GM08714 (cell line): Measurements from ENCODE around the gene LOXL3.

ENCODE experiments used
- H3K4me3 ChIP-seq: fragments of 200-500 bp; sonication (Bioruptor generic); 2 replicates; pipeline ENCODE4 v1.5.1; 2014; ENCODE audit warnings: mild to moderate bottlenecking, low read length, inconsistent platforms
- ZNF274 ChIP-seq: IDR thresholded peaks from 2 replicates; pipeline ENCODE4 v1.6.1; 2012; ENCODE audit warnings: mild to moderate bottlenecking, low read depth, low read length

The LOXL3 gene

DNA sequence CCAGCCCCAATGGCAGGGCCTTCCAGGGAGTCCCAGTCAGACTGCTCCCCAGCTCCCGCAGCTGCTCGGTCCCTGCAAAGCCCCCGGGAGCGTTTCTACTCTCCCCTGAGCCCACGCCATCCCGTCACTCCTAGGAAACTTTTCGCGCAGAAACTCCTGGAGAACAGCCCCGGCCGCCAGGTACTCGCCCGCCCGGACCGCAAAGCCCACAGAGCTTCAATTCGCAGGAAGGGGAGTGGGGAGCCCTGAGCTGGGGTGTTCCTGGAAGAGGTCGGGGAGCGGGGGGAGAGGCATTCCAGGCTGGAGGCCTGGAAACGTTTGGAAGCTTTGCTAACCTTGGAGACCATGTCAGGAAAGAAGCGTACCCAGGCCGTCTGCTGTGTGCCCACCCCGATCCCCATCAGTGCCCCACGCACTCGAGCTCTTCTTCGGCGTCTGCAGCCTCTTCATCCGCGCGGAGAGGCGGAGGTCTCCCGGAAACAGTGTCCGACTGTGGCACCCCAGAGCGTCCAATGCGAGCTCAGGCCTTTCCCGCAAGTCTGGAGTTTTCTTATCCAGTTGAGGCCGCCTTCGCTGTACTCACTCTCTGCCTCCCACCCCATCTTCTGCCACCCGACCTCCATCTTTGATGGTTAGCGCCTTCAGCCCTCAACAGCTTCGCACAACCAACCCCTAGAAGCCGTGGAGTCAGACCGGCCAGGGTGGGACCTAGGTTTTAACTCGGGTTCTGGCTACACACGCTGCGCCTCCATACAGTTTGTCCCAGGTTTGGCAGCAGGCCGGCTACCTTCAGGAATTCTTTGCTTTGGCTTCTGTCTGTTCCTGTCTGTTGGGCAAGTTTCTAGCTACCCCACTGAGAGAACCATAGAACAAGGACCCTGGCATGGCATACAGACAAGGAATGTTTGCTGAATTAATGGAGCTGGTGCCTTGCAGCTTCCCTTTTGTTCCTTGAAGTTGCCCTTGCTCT is 50.0 kb downstream of the LOXL3 start:
- TF ChIP-seq ZNF274 = no peak
- peak overlapping the region; percentile 60; the same call in 1 of the 2 replicates for H3K4me3 ChIP-seq

DNA sequence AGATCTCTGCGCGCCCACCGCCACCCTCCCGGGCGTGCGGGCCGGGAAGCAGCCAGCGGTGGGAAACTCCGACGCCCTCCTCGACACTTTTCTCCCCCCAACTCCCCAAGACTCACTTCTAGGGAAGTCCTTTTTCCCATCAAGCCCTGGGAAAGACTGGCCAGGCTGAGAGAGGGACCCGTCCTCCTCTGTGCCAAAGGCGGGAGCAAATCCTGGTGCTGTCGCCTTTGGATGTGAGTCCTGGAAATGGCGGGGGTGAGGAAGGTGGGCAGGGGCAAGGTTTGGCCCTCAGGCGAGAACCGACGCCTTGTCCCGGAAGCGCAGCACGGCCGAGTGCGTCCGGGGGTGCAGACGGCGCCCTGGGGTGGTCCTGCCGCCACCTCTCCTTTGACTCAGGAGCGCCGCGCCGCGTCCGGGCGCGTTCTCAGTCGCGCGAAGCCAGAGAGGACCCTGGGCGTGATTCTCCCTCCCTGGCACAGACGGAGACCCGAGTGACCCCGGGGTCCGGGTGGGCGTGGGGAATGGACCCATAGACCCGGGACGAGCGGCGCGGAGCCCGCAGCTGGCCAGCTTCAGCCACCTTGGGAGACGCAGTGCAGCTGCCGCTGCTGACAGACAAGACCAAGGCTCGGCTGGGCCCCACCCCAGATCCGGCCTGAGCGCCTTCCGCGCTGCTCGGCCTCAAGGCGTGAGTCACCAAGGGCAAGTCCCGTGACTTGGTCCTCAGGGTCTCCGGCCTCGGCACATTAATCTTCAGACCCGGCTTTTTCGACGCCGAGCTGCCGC is 50.8 kb downstream of the LOXL3 start:
- no peak for TF ChIP-seq ZNF274
- H3K4me3 ChIP-seq = peak overlapping the region; percentile 60; the same call in 1 of the 2 replicates

DNA sequence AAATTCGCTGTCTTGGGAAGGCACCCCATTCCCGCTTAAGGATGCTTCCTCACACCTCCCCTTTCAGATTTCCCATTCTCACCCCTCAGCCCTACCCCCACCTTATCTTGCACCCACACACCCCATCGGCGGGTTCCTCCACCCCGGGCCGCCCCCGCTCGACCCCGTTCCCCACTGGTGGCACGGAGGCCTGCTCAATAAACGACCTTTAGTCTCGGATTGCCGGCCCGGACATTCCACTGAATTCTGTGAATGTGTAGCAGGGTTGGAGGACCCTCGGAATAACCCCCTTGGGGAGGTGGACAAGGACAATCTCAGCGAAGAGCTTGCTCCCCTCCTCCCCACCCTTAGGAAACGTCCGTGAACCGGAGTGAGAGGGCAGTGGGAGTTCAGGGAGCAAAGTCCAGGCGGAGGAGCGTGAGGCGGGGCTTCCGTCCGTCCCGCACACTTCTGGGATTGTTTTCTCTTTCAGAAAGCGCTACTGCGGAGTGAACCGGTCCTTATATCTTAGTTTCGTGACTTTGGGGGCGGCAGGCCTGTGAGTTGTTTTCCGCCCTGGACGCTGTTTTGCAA is 51.5 kb downstream of the LOXL3 start:
- peak overlapping the region; percentile 60; the same call in 1 of the 2 replicates for H3K4me3 ChIP-seq
- TF ChIP-seq ZNF274 = no peak

DNA sequence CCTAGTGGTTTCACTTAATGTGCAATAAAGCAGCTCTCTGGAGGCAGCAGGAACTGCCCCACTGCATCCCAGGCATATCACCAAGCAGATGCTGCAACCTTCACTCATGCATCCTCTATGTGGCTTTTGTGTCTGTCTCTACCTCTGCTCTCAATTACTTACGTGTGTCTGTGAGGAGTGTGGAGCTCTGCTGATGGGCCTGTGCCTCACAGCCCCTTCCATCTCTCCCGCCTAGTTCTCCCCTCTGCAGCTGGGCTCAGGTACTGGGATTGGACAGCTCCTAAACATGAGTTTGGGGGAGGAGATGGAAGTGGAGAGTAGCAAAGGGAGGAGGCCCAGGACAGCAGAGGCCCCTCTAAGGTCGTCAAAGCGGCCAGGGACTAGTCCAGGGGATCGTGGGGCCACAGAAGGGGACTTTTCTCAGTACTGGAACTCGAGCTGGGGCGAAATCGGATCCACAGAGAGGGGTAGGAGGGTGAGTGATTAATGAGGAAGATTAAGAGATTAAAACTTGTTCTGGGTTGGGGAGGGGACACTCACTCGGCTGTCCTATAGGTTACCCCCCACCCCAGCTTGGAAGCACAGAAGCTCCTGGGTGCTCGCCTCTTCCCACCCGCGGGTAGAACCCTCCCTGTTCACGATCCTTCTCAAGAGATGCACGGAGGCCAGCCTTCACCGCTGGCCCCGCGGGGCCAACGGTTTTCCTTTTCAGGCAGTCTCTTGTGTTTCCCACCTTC is 52.2 kb downstream of the LOXL3 start:
- no peak for TF ChIP-seq ZNF274
- H3K4me3 ChIP-seq = no peak overlapping the region

DNA sequence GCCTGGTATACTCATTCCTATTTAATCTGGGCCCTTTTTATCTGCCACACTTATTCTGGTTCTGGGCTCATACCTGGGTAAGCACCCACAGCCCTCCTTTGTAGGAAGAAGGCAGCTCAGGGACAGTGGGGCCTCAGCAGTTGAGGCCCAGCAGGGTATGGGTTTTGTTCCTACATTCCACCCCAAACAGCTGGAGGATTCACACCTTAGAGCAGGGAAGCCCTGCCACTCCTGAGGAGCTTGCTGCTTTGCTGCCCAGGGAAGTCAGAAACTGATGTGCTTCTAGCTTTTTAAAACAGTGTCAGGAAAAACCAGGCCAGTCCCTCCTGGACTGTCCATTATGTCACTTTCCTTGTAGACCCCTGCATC is 53.2 kb downstream of the LOXL3 start:
- H3K4me3 ChIP-seq = no peak overlapping the region
- no peak for TF ChIP-seq ZNF274

DNA sequence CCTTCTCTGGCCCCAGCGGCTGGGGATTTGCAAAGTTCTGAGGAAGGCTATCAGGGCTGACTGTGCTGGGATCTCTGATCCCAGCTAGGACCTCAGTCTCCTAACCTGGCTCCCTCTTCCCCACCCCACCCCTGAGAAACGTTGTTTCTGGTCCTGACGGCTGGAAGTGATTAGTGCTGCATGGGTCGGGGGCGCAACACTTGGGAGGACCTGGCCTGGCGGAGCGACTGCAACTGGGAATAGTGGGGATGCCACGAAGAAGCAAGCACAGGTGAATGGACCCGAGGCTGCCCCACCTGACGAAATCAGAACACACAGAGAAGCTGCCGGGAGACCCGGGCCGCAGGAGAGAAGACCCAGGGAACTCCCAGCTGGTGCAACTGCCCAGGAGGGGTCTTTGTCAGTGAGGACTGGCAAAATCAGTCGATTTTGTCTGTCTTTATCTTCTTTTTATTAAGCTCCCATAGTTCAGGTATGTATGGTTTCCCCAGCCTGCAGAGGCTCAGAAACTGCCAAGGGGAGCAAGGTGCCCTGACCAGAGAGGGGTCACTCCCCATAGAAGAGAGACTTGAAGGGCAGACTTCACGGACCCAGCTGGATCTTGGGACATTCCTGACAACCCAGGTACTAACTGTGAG is 53.7 kb downstream of the LOXL3 start:
- no peak for TF ChIP-seq ZNF274
- no peak overlapping the region for H3K4me3 ChIP-seq

DNA sequence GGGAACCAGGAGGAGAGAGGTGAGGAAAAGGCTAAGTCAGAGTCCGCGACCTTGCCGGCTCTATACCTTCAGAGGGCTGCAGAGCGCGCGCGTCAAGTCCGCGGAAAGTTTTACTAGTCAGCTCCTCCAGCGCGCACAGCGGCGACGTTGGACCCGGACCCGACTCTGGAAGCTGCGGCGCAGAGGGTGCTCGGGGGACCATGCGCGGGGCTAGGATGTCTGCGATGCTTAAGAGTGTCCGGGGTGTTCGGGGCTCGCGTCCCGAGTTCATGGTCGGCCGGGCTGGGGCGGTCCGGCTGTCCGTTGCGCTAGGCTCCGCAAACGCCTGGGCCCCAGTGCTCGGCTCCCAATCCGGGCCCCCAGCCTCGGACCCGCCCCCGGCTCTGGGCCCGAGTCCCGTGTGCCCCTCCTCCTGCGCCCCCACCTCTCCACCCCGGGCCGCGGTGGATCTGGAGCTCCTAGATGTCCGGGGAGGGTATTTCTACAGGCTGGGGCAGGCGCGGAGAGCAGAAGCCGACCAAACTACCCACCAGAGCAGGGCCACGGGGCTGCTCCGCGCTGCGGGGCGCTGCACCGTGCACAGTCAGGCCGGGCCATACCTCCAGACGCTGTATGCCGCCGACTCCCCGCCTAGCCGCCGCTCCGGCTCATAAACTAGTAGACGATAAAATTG is 54.3 kb downstream of the LOXL3 start, which contains the start of gene LBX2:
TSS of gene LBX2 (minus strand) at position 337 of the 673 bp plus-strand sequence. CDS start at position 271, 66 bp downstream.
- TF ChIP-seq ZNF274 = no peak
- peak within 1 kb of the TSS; percentile 28; the same call in 1 of the 2 replicates for H3K4me3 ChIP-seq

DNA sequence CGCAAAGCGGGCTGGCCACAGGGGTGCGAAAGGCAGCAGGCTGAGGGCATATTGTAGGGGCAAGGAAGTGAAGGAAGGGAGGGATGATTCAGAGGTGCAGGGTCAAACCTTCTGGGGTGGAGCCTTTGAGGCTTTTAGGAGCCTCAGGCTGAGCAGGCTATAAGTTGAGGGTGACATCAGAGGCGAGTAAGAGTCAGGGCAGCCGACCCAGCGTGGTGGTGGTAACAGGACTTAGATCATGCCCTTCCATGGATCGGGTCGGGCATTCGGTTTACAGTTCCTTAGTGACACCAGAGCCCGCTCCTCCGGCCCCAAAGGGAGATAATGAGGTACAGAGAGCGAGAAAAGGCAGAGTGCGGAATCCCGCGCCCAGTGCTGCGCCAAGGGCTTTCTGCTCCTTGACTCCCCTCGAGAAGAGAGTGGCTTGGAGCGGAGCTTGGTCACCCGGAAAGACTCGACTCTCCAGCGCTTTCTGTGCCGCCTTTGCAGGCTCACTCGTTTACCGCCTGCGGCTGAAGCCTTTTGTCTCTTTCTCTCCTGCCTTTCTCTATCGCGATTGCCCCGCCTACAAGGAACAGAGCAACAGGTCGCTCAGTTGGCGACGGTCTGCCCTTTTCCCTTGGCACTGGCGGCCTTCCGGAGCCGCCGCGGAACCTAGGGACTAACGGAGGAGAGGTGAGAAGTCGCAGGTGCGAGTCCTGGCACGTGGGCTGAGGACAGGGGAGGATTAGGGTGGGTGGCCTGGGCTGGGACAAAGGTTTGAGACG is 55.1 kb downstream of the LOXL3 start:
- peak overlapping the region; percentile 28; the same call in 1 of the 2 replicates for H3K4me3 ChIP-seq
- no peak for TF ChIP-seq ZNF274

DNA sequence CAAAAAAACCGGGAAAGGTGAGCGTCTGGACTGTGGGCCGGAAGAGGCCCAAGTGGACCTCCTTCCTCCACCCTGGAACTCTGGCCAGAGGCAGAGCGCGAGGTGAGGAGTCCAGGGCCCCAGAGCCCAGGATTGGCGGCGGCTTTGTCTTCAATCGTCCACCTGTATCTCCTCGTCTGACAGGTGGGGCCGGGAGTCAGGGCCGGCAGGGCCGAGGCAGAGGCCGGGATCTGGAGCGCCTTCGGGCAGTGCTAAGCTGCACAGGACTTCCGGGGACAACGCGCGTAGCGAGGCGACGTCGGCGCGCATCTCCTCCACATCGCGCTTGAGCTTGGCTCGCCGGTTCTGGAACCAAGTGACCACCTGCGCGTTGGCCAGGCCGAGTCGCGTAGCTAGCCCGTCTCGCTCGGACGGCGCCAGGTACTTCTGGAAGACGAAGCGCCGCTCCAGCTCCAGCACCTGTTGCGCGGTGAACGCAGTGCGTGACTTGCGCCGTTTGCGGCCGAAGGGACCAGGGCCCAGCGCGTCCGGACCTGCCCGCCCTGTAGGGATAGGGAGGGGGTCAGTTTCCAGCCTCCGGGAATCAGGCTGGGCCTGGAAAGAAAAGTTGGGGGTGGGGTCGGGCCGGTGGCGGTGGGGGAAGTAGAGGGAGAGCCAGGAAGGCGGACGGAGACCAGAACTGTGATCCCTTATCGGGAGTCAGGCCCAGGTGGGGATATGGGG is 55.8 kb downstream of the LOXL3 start:
- no peak for TF ChIP-seq ZNF274
- H3K4me3 ChIP-seq = peak overlapping the region; percentile 28; the same call in 1 of the 2 replicates

DNA sequence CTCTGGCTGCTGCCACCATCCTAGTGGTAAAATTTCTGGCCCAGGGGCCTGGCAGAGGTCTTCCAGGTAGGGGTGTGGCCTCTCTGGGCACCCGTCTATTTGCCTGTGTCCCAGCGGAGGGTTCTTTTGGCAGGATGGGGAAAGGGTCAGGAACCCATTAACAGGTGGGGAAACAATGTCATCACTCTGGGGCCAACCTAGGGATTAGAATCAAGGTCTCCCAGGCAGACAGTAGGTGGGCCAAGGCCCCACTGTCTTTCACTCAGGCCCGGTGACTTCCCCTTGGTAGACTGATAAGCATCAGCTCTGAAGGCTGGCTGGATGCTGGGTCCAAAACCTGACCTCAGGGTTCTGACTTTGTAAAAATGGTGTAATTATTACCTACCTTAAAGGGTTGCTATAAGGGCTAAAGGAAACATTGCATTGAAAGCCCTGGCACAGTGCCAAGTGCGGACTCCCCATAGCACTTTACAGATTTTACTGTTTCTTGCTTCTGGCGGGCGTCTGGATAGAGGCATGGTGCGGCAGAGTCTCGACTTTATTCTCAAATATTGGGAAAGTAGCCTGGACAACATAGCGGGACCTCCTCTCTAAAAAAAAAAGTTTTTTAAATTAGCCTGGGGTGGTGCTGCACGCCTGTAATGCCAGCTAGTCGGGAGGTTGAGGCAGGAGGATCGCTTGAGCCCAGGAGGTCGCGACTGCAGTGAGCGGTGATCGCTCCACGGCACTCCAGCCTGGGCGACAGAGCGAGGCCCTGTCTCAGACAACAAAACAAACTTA is 56.6 kb downstream of the LOXL3 start:
- no peak for TF ChIP-seq ZNF274
- no peak overlapping the region; the same call in 1 of the 2 replicates for H3K4me3 ChIP-seq

DNA sequence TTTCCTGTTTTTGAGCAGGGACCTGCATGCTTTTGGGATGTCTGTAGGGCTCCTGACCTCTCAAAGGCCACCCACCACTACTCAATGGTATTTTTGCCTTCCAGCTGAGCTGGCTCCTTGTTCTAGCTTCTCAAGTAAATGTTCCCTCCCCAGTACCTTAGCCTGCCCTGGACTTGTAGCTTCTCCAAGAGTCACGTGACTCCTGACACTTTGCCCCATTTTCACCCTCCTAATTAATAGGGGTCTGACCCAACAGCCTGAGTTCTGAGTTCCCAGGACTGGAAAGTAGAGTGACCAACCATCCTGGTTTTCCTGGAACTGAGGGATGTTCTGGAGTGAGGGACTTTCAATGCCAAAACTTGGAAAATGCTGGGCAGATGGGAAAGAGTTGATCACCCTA is 58.3 kb downstream of the LOXL3 start:
- TF ChIP-seq ZNF274 = no peak
- H3K4me3 ChIP-seq = no peak overlapping the region
